Endothelial cell of umbilical vein (primary cell): ENCODE measurements around the gene COL5A1. TPM values are rescaled to one million over a fixed set of nuclear protein-coding genes. Genes with fewer than 3 reads are reported as not detected.

Source experiments
- BruUV-seq: library from RNA; stranded (reverse); fragments of 400-500 nt; replicated peaks from 2 replicates; lab custom pipeline; 2021; lab: Mats Ljungman, UMichigan
- CTCF ChIA-PET: fragments of 300-600, 350-600 bp; sonication (Branson Sonifier 250); formaldehyde crosslinking; loops from one replicate; lab custom pipeline; 2021; ENCODE audit warnings: antibody characterized with exemption, inconsistent platforms; lab: Charles Lee
- POLR2A ChIA-PET: fragments of 300-600, 350-600 bp; sonication (Branson Sonifier 250); formaldehyde crosslinking; loops from one replicate; lab custom pipeline; 2021; ENCODE audit warnings: antibody characterized with exemption, inconsistent platforms; lab: Charles Lee
- DNase-seq: peaks from one replicate; pipeline ENCODE4 v3.0.0-alpha.2; 2011; ENCODE audit warnings: low read depth, low spot score
- FAIRE-seq: peaks from 2 replicates; lab custom pipeline; 2011; peaks lifted over from hg19 to GRCh38; lab: Jason Lieb, UNC
- H2AFZ ChIP-seq: 2 replicates; pipeline ENCODE4 v1.6.0; 2012; ENCODE audit warnings: low read depth, low read length, control low read depth, inconsistent platforms
- H3K27ac ChIP-seq: 2 replicates; pipeline ENCODE4 v1.5.1; 2011; ENCODE audit warnings: low read depth, mild to moderate bottlenecking, control low read depth, low read length, moderate library complexity; ENCODE audit not compliant: insufficient read depth
- H3K27me3 ChIP-seq, 2 experiments: 2 replicates each; pipeline versions ENCODE4 v1.6.0 to v1.6.1; 2011; ENCODE audit warnings: low read length in 2 of 2, mixed read lengths in 1 of 2; ENCODE audit not compliant: control insufficient read depth in 2 of 2, insufficient read depth in 2 of 2
- H3K36me3 ChIP-seq, 2 experiments: 2 replicates in 1 of 2; 3 replicates in 1 of 2; pipeline ENCODE4 v1.5.1; 2011; ENCODE audit warnings: low read length in 2 of 2, mild to moderate bottlenecking in 1 of 2, moderate library complexity in 1 of 2; ENCODE audit not compliant: control insufficient read depth in 2 of 2, insufficient read depth in 2 of 2; ENCODE audit errors: extremely low read depth in 1 of 2
- H3K4me1 ChIP-seq: 3 replicates; pipeline ENCODE4 v1.5.1; 2011; ENCODE audit warnings: mild to moderate bottlenecking, low read length; ENCODE audit not compliant: control insufficient read depth, insufficient read depth; ENCODE audit errors: extremely low read depth
- H3K4me2 ChIP-seq: 2 replicates; pipeline ENCODE4 v1.6.1; 2011; ENCODE audit warnings: low read length, control low read depth, mixed read lengths; ENCODE audit not compliant: insufficient read depth
- H3K4me3 ChIP-seq, 3 experiments: fragments of 200-600 bp in 1 of 3; sonication (generic), shearing (Covaris generic) in 1 of 3; replicated peaks in 1 of 3; 2 replicates each; pipeline ENCODE4 v1.5.1; 2011 to 2016; ENCODE audit warnings: control low read depth in 3 of 3, low read length in 3 of 3, mild to moderate bottlenecking in 2 of 3, inconsistent platforms in 1 of 3, low read depth in 1 of 3, moderate library complexity in 1 of 3; ENCODE audit not compliant: insufficient read depth in 1 of 3
- H3K79me2 ChIP-seq: 2 replicates; pipeline ENCODE4 v1.6.0; 2012; ENCODE audit warnings: low read length, inconsistent platforms; ENCODE audit not compliant: control insufficient read depth, insufficient read depth
- H3K9ac ChIP-seq: replicated peaks from 2 replicates; pipeline ENCODE3; 2011; ENCODE audit warnings: low read length, control low read depth; ENCODE audit not compliant: insufficient read depth; ENCODE audit errors: extremely low read depth
- H3K9me1 ChIP-seq: replicated peaks from 3 replicates; pipeline ENCODE4 v1.6.0; 2011; ENCODE audit warnings: mild to moderate bottlenecking, low read length; ENCODE audit not compliant: control insufficient read depth, insufficient read depth; ENCODE audit errors: extremely low read depth
- H3K9me3 ChIP-seq: replicated peaks from 2 replicates; pipeline ENCODE4 v1.5.1; 2012; ENCODE audit warnings: low read length, inconsistent platforms; ENCODE audit not compliant: control insufficient read depth, insufficient read depth
- H4K20me1 ChIP-seq: replicated peaks from 2 replicates; pipeline ENCODE3; 2011; ENCODE audit warnings: mild to moderate bottlenecking, low read length; ENCODE audit not compliant: control insufficient read depth, insufficient read depth; ENCODE audit errors: extremely low read depth
- EZH2 ChIP-seq: IDR thresholded peaks from 2 replicates; pipeline ENCODE4 v1.6.1; 2012; ENCODE audit warnings: borderline replicate concordance, low read depth, mild to moderate bottlenecking, moderate library complexity, low read length, inconsistent platforms; ENCODE audit not compliant: severe bottlenecking
- FOS ChIP-seq: IDR thresholded peaks from 2 replicates; pipeline ENCODE4 v1.6.1; 2011; ENCODE audit warnings: mild to moderate bottlenecking, low read length, moderate library complexity, borderline replicate concordance; ENCODE audit not compliant: insufficient read depth
- GATA2 ChIP-seq: IDR thresholded peaks from 2 replicates; pipeline ENCODE4 v1.7.0; 2011; ENCODE audit warnings: low read depth, mild to moderate bottlenecking, moderate library complexity, mixed read lengths, low read length; ENCODE audit not compliant: insufficient read length, insufficient read depth
- JUN ChIP-seq: IDR thresholded peaks from 2 replicates; pipeline ENCODE4 v1.6.1; 2011; ENCODE audit warnings: borderline replicate concordance, low read depth; ENCODE audit not compliant: insufficient read length, insufficient read depth
- MYC ChIP-seq: IDR thresholded peaks from one replicate; pipeline ENCODE4 v1.6.1; 2011; ENCODE audit warnings: mild to moderate bottlenecking, low read depth, low read length
- POLR2A ChIP-seq: IDR thresholded peaks from 2 replicates; pipeline ENCODE4 v1.6.1; 2012; ENCODE audit warnings: low read depth, mild to moderate bottlenecking, control low read depth, low read length
- POLR2AphosphoS5 ChIP-seq: IDR thresholded peaks from 2 replicates; pipeline ENCODE4 v1.6.1; 2012; ENCODE audit warnings: low read depth, mild to moderate bottlenecking, control low read depth, low read length, moderate library complexity; ENCODE audit not compliant: insufficient read depth
- dilution Hi-C: fragments of 300-500 bp; cut with MboI; formaldehyde crosslinking; loops from one replicate; pipeline ENCODE4 v1.15.0; 2019; ENCODE audit warnings: low sequenced_read_pairs; ENCODE audit not compliant: extremely low pct_ligation_motif_present
- intact Hi-C: fragments of 100-400 bp; cut with micrococcal nuclease; formaldehyde crosslinking; loops from one replicate; pipeline ENCODE4 v1.10.0; 2022
- polyA plus RNA-seq, 4 experiments: library from polyadenylated mRNA; depleted of rRNA in 3 of 4; stranded (reverse) in 3 of 4; unstranded in 1 of 4; fragments of >200 nt; gene quantifications; 2 replicates each; pipeline versions ENCODE4 v1.2.1 to v1.2.3, GENCODE V29; 2011 to 2012; ENCODE audit warnings: missing spikeins in 1 of 4
- total RNA-seq: library from RNA; stranded (reverse); gene quantifications from 2 replicates; pipeline ENCODE4 v1.2.3, GENCODE V29; 2021
- TF ChIP-seq, protein P1 (sequence below), 2 donors: IDR thresholded peaks; 1 replicate in 1 of 2; 2 replicates in 1 of 2; pipeline ENCODE4 v1.5.1; 2011; ENCODE audit warnings: low read length in 2 of 2, mild to moderate bottlenecking in 2 of 2, moderate library complexity in 2 of 2, control low read depth in 1 of 2, inconsistent platforms in 1 of 2, low read depth in 1 of 2; ENCODE audit not compliant: insufficient read depth in 1 of 2; ENCODE audit errors: extremely low read depth in 1 of 2
- TF ChIP-seq, protein P2 (sequence below): IDR thresholded peaks from 2 replicates; pipeline ENCODE4 v1.6.1; 2011; ENCODE audit not compliant: insufficient read depth, insufficient read length

Gene COL5A1
- total and polyA plus RNA-seq, 2 donors (not counting 3 experiments of a cell fraction or from before 2014, with no cell fraction given) = 97.4 to 175 TPM

DNA sequence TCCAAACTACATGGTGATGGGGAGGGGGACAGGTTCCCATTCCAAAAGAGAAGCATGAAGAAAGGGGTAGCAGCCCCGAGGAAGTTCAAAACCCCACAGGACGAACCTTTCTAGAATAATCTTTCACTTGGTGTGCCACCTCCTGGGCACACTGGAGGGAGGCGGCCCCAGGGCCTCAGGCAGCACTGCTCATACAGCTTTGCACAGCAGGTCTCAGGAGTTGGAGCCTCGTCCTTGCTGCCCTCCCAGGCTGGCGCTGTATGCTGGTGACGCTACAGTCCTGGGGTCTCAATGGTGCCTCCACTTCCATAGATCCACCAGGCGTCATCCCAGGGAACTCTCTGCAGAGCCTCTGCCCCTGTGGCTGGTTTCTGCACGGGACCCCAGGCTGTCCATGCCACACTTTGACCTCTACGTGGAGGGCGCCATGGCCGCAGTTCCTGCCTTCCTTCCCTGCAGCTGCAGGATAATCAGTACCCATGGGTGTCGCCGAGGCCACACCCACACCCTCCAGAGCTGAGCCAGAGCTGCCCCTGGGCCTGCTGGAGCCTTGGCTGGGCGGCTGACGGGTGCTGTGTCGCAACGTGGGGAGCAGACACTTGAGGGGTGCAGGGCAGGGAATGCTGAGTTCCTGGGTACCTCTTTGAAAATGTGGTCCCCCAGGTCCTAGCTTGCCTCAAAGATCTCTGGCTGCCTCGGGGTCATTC, 95.3 kb downstream of the COL5A1 start:
- H3K4me1 ChIP-seq = no peaks in the 10 kb centered on the region
- no peak overlapping the region for H3K4me2 ChIP-seq
- dilution Hi-C loops (no loop called here), intact Hi-C loops (no loop called here)
- no peak for FAIRE-seq
- H3K79me2 ChIP-seq = no peaks in the 10 kb centered on the region
- no peaks in the 10 kb centered on the region for H3K9me1 ChIP-seq
- no peak for DNase-seq
- ChIA-PET CTCF (interaction anchor here (1.4 to 3.4 kb wide), 2 partner anchors 39 to 288 kb away, joined by 5 to 25 read pairs; no protein-coding TSS in a partner anchor), POLR2A (no interaction called here)
- no peaks in the 10 kb centered on the region for H3K9me3 ChIP-seq
- BruUV-seq = no TSS peak
- no peak overlapping the region for H3K4me3 ChIP-seq
- TF ChIP-seq POLR2AphosphoS5 (no peak), MYC (no peak), GATA2 (no peak), JUN (no peak), EZH2 (no peak), FOS (no peak), POLR2A (no peak)
- TF ChIP-seq, protein P1, sequence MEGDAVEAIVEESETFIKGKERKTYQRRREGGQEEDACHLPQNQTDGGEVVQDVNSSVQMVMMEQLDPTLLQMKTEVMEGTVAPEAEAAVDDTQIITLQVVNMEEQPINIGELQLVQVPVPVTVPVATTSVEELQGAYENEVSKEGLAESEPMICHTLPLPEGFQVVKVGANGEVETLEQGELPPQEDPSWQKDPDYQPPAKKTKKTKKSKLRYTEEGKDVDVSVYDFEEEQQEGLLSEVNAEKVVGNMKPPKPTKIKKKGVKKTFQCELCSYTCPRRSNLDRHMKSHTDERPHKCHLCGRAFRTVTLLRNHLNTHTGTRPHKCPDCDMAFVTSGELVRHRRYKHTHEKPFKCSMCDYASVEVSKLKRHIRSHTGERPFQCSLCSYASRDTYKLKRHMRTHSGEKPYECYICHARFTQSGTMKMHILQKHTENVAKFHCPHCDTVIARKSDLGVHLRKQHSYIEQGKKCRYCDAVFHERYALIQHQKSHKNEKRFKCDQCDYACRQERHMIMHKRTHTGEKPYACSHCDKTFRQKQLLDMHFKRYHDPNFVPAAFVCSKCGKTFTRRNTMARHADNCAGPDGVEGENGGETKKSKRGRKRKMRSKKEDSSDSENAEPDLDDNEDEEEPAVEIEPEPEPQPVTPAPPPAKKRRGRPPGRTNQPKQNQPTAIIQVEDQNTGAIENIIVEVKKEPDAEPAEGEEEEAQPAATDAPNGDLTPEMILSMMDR (IDR thresholded peaks at IDR 0.05; ENCODE audit: extremely low read depth in 1 of 2, insufficient read depth in 1 of 2, low read depth in 1 of 2, low read length in 2 of 2) = no peak
- TF ChIP-seq, protein P2, sequence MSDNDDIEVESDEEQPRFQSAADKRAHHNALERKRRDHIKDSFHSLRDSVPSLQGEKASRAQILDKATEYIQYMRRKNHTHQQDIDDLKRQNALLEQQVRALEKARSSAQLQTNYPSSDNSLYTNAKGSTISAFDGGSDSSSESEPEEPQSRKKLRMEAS = no peak
- H4K20me1 ChIP-seq = no peaks in the 10 kb centered on the region
- no peak overlapping the region for H3K9ac ChIP-seq
- no peak overlapping the region for H3K27ac ChIP-seq
- peaks cover 4 to 16% of the 10 kb centered on the region in 2 experiments for H3K36me3 ChIP-seq
- no peak overlapping the region for H2AFZ ChIP-seq
- no peaks in the 10 kb centered on the region for H3K27me3 ChIP-seq
